Muscle layer of duodenum (tissue), 2 donors: ENCODE data around the gene ST8SIA4.

Source experiments
- H3K27ac ChIP-seq: one replicate; pipeline ENCODE4 v1.7.0; 2013; ENCODE audit warnings: mild to moderate bottlenecking, low read length
- H3K27me3 ChIP-seq: one replicate; pipeline ENCODE4 v1.7.0; 2013; ENCODE audit warnings: low read depth, mild to moderate bottlenecking, control low read depth, low read length
- H3K36me3 ChIP-seq, 2 donors: one replicate each; pipeline ENCODE4 v1.7.0; 2013; ENCODE audit warnings: low read length in 2 of 2, control low read depth in 1 of 2, mild to moderate bottlenecking in 1 of 2; ENCODE audit not compliant: insufficient read depth in 2 of 2, control insufficient read depth in 1 of 2
- H3K4me1 ChIP-seq, 2 donors: one replicate each; pipeline ENCODE4 v1.7.0; 2013; ENCODE audit warnings: low read length in 2 of 2, mild to moderate bottlenecking in 2 of 2, control low read depth in 1 of 2, moderate library complexity in 1 of 2; ENCODE audit not compliant: insufficient read depth in 2 of 2, control insufficient read depth in 1 of 2
- H3K4me3 ChIP-seq, 2 donors: one replicate each; pipeline ENCODE4 v1.7.0; 2013; ENCODE audit warnings: low read length in 2 of 2, low read depth in 1 of 2, mild to moderate bottlenecking in 1 of 2
- H3K9me3 ChIP-seq, 2 donors: one replicate each; pipeline ENCODE4 v1.7.0; 2013; ENCODE audit warnings: low read length in 2 of 2, control low read depth in 1 of 2, mild to moderate bottlenecking in 1 of 2; ENCODE audit not compliant: control insufficient read depth in 1 of 2
- donor health status: healthy.

The ST8SIA4 gene

DNA sequence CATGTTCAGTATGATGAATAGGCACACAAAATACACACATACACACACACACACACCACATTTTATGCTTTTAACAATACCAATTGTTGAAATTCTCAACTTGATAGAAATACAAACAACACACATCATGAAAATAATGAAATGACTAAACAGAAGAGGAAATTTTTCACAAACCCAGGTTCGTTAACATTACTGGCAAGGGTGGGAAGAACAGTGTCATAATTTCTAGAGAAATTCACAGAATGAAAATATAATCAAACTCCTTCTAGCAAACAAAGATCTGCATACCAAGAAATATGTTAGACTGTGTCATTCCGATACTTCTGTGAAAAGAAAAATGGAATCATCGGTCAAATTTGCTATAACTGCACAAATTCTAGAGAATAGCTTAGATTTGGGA lies 41.9 kb downstream of the ST8SIA4 start:
- Histone ChIP-seq H3K9me3 (no peaks in the 10 kb centered on the region), H3K36me3 (no peaks in the 10 kb centered on the region), H3K27ac (no peak overlapping the region), H3K27me3 (no peaks in the 10 kb centered on the region), H3K4me1 (no peaks in the 10 kb centered on the region), H3K4me3 (no peak overlapping the region)

DNA sequence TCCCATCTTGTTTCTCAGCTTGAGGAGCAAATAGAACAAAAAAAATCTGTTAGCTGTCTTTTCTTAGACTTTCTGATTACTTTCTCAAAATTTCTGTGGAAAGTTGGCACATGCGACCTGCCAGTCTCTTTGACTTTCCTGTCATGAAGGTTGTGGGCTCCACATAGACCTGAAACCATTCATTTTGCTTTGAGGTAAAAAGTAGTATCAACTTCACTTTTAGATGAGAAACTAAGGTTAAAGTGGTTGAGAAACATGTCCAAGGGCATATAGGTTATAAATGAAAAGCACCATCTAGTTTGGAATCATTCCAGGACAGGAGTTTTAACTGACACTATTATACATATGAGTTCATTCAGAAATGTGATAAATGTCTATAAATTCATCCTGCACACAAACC lies 42.7 kb downstream of the ST8SIA4 start:
- Histone ChIP-seq H3K4me3 (no peak overlapping the region), H3K27me3 (no peaks in the 10 kb centered on the region), H3K9me3 (no peaks in the 10 kb centered on the region), H3K4me1 (no peaks in the 10 kb centered on the region), H3K27ac (no peak overlapping the region), H3K36me3 (no peaks in the 10 kb centered on the region)

DNA sequence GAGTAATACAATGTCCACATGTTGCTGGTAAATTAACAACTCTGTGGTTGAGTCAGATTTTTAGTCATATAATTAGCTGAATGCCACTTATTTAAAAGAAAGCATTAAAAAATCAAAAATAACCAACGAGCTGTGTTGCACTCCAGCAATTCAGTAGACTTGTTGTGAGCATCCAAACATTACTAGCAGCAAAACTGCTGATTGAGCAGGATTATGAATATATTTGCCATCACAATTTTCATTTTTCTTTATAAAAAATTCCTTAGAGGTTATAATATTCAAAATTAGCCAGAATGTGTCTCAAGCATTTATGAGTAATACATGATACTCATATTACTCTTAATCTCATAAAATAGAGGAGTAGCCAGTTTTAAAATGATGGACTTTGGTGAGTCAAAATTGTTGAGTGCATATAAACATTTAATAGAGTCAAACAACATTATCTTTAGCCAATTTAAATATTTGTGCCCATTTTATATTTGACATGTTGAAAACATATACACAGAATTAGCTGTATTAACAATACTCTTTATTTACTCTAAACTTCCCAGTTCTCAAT lies 44.0 kb downstream of the ST8SIA4 start:
- H3K4me1 ChIP-seq: no peaks in the 10 kb centered on the region
- no peaks in the 10 kb centered on the region for H3K36me3 ChIP-seq
- no peak overlapping the region for H3K27ac ChIP-seq
- no peak overlapping the region for H3K4me3 ChIP-seq
- no peaks in the 10 kb centered on the region for H3K9me3 ChIP-seq
- no peaks in the 10 kb centered on the region for H3K27me3 ChIP-seq

DNA sequence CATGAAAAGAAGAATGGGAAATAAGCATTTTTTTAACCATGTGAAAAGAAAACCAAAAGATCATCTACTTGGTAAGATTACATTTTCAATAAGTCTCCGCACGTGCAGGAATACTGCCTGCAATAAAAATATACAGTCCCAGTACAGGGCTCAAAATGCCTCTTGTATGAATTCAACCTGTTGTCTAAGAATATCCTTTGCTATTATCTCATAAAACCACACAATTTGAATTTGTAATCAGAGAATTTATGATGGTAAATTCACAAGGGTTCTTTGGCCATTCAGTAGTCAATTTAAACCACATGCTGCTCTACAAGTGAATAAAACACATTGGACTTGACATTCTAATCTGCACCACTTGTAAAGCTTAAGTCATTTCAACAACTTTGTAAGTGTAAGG lies 46.6 kb downstream of the ST8SIA4 start:
- H3K4me3 ChIP-seq: no peak overlapping the region
- H3K9me3 ChIP-seq: no peaks in the 10 kb centered on the region
- H3K4me1 ChIP-seq: no peaks in the 10 kb centered on the region
- H3K27ac ChIP-seq: no peak overlapping the region
- H3K27me3 ChIP-seq: no peaks in the 10 kb centered on the region
- no peaks in the 10 kb centered on the region for H3K36me3 ChIP-seq

DNA sequence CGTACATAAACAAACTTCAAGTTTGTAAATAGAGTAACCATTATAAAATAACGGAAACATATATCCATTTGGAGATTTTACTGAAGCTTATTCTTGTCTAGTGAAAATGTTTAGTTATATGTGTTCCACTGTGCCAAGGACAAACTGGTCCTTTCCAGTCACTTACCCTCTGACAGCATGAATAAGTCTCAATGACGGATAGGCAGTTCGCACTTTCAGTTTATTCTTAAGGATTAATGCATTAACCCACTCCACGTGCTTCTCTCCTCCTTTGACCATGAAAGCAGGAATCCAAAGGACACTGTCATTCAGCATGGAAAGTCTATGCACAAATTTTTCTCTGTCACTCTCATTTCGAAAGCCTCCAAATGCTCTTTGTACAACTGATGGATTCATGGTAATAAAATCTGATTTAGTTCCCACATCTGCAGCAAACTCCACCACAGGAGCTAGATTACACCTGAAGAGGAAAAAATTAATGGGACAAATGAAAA lies 47.1 kb downstream of the ST8SIA4 start:
- Histone ChIP-seq H3K27ac (no peak overlapping the region), H3K4me3 (no peak overlapping the region), H3K36me3 (no peaks in the 10 kb centered on the region), H3K9me3 (no peaks in the 10 kb centered on the region), H3K4me1 (no peaks in the 10 kb centered on the region), H3K27me3 (no peaks in the 10 kb centered on the region)

DNA sequence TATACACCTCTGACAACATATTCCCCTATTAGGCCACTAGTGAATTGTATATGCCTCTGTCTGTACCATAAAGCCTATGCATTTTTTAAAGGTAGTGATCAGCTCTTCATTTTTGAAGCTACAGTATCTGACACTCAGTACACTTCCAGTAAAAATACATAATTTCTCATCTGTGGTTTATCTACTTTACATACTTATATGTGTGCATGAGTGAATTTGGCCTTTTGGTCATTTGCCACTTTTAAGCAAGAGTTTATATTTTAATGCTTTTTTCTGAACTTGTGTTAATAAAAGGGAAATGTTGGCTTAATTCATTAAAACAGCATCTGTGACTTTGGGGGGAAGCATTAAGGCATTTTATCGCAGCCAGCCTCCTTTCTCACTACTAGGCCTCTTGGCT lies 47.8 kb downstream of the ST8SIA4 start:
- Histone ChIP-seq H3K27ac (peak overlapping the region; percentile 13), H3K4me3 (no peak overlapping the region), H3K9me3 (no peaks in the 10 kb centered on the region), H3K4me1 (no peaks in the 10 kb centered on the region), H3K36me3 (no peaks in the 10 kb centered on the region), H3K27me3 (no peaks in the 10 kb centered on the region)

DNA sequence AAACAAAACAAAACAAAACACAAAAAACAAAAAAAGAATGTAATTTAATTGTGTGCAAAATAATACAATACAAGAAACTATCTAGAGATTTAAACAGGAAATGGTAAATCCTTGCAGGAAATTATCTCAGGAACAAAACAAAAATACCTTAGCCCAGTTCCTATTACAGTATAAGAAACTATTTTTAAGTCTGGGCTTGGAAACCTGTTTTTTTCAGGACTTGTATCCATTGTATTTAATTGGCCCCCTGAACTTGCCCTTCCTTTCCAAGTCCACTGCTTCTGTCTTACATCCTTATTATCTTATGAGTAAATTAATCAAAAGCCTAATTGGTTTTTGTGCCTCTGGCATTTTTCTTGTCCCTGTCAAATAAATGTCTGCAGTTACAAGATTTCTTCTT lies 48.5 kb downstream of the ST8SIA4 start:
- Histone ChIP-seq H3K27me3 (no peaks in the 10 kb centered on the region), H3K9me3 (no peaks in the 10 kb centered on the region), H3K36me3 (no peaks in the 10 kb centered on the region), H3K4me3 (no peak overlapping the region), H3K27ac (peak overlapping the region; percentile 13), H3K4me1 (no peaks in the 10 kb centered on the region)

DNA sequence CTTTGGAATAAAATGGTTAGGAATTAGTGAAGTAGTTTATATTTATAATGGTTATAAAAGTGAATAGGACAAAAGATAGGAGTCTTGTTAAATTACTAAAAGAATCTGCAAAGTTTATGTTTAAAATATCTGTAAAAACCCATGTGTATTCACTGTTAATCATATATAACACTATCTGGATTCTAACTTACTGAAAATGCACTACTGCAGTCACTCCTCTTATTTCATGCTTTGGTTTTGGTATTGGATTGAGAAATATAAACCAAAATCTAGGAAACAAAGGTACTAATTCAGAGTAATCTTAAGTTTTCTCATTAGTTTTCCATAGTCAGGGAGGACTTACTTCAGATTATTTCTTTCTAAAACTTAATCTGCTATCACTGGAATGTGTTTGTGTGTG lies 49.5 kb downstream of the ST8SIA4 start:
- Histone ChIP-seq H3K9me3 (no peaks in the 10 kb centered on the region), H3K27ac (peak overlapping the region; percentile 24), H3K4me1 (no peaks in the 10 kb centered on the region), H3K27me3 (no peaks in the 10 kb centered on the region), H3K36me3 (no peaks in the 10 kb centered on the region), H3K4me3 (no peak overlapping the region)

DNA sequence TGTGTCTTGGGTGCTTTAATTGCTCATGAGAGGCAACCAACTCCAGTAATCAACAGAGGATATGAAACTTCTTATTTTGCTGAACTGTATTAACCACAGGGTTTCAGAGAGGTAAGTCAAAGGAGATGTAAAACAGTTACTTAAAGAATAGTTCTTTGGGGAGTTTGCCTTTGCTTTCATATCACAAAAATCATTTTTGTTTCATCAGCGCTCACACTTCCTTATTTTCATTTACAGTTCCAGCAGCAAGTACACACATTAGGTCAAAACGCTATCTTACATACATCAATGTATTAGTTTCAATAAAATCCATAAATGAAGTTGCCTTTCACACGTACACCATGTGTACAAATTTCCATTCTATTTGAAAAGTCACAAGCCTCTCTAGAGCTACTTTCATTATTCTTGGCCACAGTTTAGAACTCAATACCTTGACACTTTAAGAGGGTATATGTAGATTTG lies 50.1 kb downstream of the ST8SIA4 start:
- no peaks in the 10 kb centered on the region for H3K27me3 ChIP-seq
- H3K36me3 ChIP-seq: no peaks in the 10 kb centered on the region
- H3K9me3 ChIP-seq: no peaks in the 10 kb centered on the region
- no peaks in the 10 kb centered on the region for H3K4me1 ChIP-seq
- no peak overlapping the region for H3K4me3 ChIP-seq
- H3K27ac ChIP-seq: peak overlapping the region; percentile 24

DNA sequence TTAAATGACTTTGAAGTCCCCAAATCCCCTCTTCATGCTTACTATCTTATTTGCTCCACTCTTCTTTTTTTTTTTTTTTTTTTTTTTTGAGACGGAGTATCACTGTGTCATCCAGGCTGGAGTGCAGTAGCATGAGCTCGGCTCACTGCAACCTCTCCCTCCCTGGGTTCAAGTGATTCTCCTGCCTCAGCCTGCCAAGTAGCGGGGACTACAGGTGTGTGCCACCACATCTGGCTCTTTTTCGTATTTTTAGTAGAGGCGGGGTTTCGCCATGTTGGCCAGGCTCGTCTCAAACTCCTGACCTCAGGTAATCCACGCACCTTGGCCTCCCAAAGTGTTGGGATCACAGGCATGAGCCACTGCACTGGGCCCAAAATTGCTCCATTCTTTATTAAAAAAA lies 51.0 kb downstream of the ST8SIA4 start:
- Histone ChIP-seq H3K36me3 (no peaks in the 10 kb centered on the region), H3K9me3 (no peaks in the 10 kb centered on the region), H3K4me1 (no peaks in the 10 kb centered on the region), H3K4me3 (no peak overlapping the region), H3K27ac (no peak overlapping the region), H3K27me3 (no peaks in the 10 kb centered on the region)

DNA sequence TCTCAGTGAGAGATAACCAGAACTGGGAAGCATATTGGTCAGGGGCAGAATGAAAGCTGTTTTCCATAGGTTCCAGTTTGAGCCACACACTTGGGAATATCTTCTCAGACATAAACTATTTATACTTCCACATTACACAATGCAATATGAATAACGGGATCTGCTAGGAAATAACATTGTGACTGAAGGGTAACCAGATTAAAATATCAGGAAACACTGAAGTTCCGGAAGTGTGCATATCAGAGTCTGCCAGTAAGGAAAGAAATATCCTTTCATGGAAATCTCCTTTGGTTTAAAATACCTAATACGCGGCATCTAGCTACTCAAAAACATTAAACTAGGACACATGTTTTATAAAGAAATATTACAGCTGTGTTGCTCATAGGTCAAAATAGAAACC lies 56.3 kb downstream of the ST8SIA4 start:
- no peaks in the 10 kb centered on the region for H3K27me3 ChIP-seq
- no peak overlapping the region for H3K4me3 ChIP-seq
- H3K27ac ChIP-seq: peak overlapping the region; percentile 2
- H3K4me1 ChIP-seq: no peaks in the 10 kb centered on the region
- no peaks in the 10 kb centered on the region for H3K9me3 ChIP-seq
- H3K36me3 ChIP-seq: peaks cover 0 to 4% of the 10 kb centered on the region in 2 donors

DNA sequence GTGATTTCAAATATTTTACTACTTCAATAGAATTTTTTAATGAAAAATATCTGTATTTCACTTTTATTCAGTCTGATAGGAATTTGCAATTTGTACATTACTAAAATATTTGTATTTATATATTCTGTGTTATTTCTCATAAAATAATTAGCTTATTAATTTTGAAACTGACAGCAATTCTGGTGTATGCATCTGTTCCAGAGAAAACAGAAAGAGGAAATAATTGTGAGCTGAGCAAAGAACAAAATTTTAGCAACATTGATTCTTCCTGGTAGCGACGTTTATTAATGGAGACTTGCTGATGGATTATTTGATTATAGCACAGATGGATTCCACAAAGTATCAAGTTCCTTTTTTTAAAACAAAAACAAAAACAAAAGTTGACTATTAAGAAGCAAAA lies 61.0 kb downstream of the ST8SIA4 start:
- no peaks in the 10 kb centered on the region for H3K27me3 ChIP-seq
- no peaks in the 10 kb centered on the region for H3K9me3 ChIP-seq
- no peak overlapping the region for H3K4me3 ChIP-seq
- no peaks in the 10 kb centered on the region for H3K4me1 ChIP-seq
- peaks cover 0 to 4% of the 10 kb centered on the region in 2 donors for H3K36me3 ChIP-seq
- peak overlapping the region; percentile 32 for H3K27ac ChIP-seq
